ENCODE measurements around the gene RANBP2.
"Not testable (repeated sequence)": the region's sequence is repeated elsewhere in the genome, so short reads cannot be mapped to it uniquely, and the experiment has no call there.

Gene RANBP2

DNA sequence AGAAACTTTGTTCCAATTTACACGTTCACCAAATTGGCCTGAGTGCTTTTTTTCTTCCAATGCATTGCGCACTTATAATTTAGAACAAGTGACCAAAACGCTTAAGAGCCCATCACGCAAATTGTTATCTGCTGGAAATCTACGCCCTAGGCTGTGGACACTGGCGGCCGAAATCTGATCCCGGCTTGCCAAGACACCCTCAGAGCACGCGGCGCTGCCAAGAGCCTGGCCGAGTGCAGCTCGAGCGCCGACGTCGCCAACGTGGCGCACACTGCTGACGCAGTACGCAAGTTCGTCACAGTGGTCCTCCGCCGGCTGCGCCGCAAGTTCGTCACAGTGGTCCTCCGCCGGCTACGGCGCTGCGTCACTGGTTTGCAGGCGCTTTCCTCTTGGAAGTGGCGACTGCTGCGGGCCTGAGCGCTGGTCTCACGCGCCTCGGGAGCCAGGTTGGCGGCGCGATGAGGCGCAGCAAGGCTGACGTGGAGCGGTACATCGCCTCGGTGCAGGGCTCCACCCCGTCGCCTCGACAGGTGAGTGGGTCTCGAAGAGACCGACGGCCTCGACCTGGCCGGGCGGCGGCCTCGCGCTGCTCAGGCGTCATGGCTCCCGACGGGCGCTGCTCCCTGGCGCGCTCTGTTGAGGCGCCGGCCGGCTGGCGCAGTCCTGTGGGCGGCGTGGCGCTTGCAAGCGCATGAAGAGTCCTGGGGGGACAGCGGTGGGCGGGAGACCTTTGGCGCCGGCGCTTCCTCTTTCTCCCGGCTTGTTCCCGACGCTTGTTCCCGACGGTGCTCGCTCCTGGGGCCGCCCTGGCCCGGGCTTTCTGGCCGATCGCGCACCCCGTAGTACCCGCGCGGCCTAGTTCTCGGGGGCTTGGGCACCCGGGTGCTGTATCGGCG, at the start of gene RANBP2:
Gene RANBP2, plus strand, starts transcription at position 334 of the 896 bp plus-strand sequence. Its CDS starts 125 bp downstream, at position 459.
- peak; percentile 97 for ATAC-seq
- TF ChIP-seq, protein P1, sequence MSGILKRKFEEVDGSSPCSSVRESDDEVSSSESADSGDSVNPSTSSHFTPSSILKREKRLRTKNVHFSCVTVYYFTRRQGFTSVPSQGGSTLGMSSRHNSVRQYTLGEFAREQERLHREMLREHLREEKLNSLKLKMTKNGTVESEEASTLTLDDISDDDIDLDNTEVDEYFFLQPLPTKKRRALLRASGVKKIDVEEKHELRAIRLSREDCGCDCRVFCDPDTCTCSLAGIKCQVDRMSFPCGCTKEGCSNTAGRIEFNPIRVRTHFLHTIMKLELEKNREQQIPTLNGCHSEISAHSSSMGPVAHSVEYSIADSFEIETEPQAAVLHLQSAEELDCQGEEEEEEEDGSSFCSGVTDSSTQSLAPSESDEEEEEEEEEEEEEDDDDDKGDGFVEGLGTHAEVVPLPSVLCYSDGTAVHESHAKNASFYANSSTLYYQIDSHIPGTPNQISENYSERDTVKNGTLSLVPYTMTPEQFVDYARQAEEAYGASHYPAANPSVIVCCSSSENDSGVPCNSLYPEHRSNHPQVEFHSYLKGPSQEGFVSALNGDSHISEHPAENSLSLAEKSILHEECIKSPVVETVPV (CRISPR knock-in tag; IDR thresholded peaks at IDR 0.05): no peak
- TF ChIP-seq ZNF565 (CRISPR knock-in tag; conservative IDR thresholded peaks at IDR 0.05; ENCODE audit: low read depth): 0 out of 2 replicates have a peak, but pooled peaks have one; percentile 21
- TF ChIP-seq CSDC2 (CRISPR knock-in tag; IDR thresholded peaks at IDR 0.05): peak; percentile 62; the same call in 1 of the 2 replicates
- no peak for TF ChIP-seq PPARA (CRISPR knock-in tag; IDR thresholded peaks at IDR 0.05; ENCODE audit: borderline replicate concordance)
- TF ChIP-seq, protein P2, sequence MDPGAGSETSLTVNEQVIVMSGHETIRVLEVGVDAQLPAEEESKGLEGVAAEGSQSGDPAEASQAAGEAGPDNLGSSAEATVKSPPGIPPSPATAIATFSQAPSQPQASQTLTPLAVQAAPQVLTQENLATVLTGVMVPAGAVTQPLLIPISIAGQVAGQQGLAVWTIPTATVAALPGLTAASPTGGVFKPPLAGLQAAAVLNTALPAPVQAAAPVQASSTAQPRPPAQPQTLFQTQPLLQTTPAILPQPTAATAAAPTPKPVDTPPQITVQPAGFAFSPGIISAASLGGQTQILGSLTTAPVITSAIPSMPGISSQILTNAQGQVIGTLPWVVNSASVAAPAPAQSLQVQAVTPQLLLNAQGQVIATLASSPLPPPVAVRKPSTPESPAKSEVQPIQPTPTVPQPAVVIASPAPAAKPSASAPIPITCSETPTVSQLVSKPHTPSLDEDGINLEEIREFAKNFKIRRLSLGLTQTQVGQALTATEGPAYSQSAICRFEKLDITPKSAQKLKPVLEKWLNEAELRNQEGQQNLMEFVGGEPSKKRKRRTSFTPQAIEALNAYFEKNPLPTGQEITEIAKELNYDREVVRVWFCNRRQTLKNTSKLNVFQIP (CRISPR knock-in tag; IDR thresholded peaks at IDR 0.05; ENCODE audit: borderline replicate concordance, low read depth): peak; percentile 64; the same call in 1 of the 2 replicates
- TF ChIP-seq SNAI2 (CRISPR knock-in tag; IDR thresholded peaks at IDR 0.05): 0 out of 2 replicates have a peak, but pooled peaks have one; percentile 13
- TF ChIP-seq TSHZ2 (CRISPR knock-in tag; IDR thresholded peaks at IDR 0.05): peak; percentile 18; the same call in 1 of the 2 replicates

DNA sequence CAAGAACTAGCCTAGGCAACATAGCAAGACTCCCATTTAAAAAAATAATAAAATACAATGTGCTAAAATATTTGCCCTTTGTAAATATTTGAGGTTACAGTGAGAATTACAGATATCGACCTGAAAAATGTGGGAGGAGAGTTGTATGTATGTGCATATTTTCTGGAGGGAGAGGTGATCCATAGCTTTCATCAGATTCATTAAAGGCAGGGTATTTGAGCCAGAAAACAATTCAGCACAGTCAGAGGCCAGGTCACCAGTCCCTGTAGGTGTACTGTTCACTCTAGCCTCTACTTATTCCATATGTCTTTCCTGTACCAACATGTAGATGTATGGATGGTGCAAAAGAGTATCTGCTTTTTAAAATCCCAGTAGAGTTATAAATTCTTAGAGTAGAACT, 49.0 kb upstream of the RANBP2 start:
- not testable (repeated sequence) for ATAC-seq

DNA sequence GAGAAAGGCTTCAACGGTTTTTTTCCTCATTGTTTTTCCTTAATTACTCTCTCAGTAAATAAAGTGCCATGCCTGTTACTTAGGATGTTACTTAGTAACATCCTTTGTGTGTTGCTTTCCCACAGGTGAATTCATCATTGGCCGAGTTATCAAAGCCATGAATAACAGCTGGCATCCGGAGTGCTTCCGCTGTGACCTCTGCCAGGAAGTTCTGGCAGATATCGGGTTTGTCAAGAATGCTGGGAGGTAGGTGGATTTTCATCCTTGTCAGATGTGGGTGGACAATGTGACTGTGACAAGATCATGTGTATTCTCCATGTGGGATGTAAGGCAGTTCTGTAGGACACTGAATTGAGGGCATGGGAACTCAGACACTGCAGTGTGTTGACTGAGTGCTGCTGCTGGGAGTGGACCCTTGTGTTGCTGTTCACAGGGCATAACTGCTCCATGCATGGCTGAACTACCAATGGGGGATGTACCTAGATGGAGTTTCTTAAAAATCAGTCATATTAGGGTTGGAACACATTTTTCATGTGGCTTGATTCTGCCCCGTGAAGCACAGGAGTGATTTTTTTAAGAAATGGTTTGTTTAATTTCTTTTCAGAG, 47.0 kb upstream of the RANBP2 start:
- ATAC-seq: not testable (repeated sequence)

DNA sequence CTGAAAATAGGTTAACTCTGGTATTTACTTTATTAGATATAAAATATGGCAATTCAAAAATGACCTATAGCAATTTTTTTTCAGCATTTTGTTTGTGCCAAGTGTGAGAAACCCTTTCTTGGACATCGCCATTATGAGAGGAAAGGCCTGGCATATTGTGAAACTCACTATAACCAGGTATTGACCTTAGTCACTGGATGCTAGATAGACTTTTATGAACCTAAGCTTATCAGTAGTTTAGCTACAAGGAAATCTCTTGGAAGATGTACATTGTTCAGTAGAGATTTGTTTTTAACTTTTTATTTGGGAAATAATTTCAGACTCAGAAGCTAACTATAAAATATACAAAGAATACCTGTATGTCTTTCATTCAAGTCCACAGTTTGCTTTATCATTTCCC, 42.8 kb upstream of the RANBP2 start:
- not testable (repeated sequence) for ATAC-seq

- ATAC-seq: peak; percentile 43
Measured at GRCh38 chr2:108677239-108677744, 42.0 kb upstream of the RANBP2 start.

GRCh38 chr2:108678198-108678651, 41.1 kb upstream of the RANBP2 start:
- peak; percentile 91 for ATAC-seq

DNA sequence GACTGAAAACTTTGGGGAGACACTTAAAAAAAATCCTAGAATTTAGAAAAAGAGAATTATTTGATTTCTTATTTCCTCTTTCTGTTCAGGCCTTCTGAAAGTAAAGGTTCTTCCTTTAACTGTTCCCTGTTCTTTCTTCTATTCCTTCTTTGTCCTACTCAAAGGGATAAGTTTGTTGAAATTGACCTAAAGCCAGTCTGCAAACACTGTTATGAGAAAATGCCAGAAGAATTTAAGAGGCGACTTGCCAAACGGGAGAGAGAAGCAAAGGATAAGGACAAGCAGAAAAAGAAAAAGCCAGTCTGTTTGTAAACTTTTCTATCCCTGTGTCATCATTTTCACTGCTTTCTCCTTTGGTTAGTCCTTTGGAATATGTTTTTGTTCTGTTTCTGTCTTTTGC, 38.5 kb upstream of the RANBP2 start:
- not testable (repeated sequence) for ATAC-seq

- ATAC-seq: peak; percentile 53
Measured at GRCh38 chr2:108688818-108689756, 30.2 kb upstream of the RANBP2 start.

DNA sequence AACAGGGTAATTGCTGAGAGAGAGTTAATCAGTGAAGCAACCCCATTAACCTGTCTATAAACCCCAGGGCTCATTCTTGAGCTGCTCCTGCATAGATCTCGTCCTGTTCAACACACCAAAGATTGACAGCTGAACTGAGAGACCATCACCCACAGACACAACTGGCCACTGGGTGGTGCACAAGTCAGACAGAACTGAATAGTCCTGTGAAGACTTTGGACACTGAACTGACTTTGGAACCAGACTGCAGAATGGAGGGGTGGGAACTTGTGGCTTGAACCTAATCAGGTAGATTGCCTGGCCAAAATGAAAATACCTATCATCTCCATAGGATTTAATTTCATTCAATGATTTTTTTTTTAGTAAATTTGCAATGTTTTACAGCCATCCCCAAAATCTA, 29.3 kb upstream of the RANBP2 start:
- ATAC-seq: peak; percentile 96

Data from SK-N-SH treated with all-trans-retinoic acid at 6 μM for 48 hours (cell line).